GM21381 (cell line): Measurements from ENCODE around the gene C20orf144.
"Not testable (repeated sequence)": the region's sequence is repeated elsewhere in the genome, so short reads cannot be mapped to it uniquely, and the experiment has no call there.

Experiments used
- ATAC-seq: cut with Tn5 transposase; IDR thresholded peaks from one replicate; pipeline ENCODE4 v1.9.1; 2021; ENCODE audit warnings: mild to moderate bottlenecking, moderate library complexity; ENCODE audit not compliant: unreplicated experiment

The C20orf144 gene

GRCh38 chr20:33693741-33694638, 31.9 kb downstream of the C20orf144 start:
- no peak for ATAC-seq

- no peak for ATAC-seq
These were observed 32.5 kb downstream of the C20orf144 start for GRCh38 chr20:33694639-33695012.

- no peak for ATAC-seq
These were observed 34.3 kb downstream of the C20orf144 start for GRCh38 chr20:33696448-33696847.

DNA sequence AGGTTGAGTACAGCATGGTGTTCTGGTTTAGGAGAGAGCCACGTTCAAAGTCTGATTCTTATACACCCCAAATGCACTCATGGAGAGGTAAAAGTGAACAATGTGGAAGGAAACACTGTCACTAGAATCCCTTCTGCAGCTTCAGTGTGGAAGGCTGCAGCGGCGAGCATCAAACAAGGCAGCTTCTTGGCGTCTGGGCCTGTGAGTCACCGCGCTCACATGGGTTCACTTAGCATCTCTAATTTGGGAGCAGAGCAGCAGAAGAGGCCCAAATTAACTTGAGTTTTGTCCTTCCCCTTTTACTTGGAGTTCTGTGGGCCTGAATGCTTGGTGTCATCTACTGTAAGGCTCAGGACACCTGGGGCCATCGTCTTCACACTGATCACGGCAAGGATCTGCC, 35.0 kb downstream of the C20orf144 start:
- no peak for ATAC-seq

GRCh38 chr20:33698966-33699365, 36.8 kb downstream of the C20orf144 start:
- not testable (repeated sequence) for ATAC-seq

GRCh38 chr20:33700696-33701441, 38.7 kb downstream of the C20orf144 start:
- not testable (repeated sequence) for ATAC-seq

- no peak for ATAC-seq
These were observed 39.7 kb downstream of the C20orf144 start for GRCh38 chr20:33701629-33702450.

GRCh38 chr20:33702861-33703260, 40.7 kb downstream of the C20orf144 start:
- no peak for ATAC-seq

DNA sequence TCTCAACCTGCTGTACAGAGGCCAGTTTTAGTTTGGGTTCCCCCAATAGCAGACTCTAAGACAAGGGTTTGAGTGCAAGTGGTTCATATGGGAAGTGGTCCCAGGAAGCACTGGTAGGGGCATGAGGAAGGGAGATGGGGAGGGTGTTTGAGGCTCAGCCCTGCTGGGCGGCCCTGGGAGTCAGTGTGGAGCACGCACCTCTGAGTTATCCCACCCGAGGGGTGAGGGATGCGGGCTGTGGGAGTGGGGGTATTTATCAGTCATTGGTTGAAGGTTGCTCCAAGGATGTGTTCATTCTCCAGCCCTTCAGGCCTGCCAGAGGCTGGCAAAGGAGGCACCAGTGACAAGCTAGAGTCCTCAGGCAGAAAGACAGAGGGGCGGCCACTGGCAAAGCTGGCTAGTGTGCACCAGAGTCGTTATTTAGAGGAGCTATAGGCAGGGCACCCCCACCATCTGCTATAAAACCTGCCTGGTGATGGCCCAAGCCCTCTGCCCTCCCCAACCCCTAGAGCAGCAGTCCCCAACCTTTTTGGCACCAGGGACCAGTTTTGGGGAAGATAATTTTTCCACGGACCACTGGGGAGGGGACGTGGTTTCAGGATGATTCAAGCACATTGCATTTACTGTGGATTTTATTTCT, 41.5 kb downstream of the C20orf144 start:
- ATAC-seq, result no peak

- no peak for ATAC-seq
These were observed 42.2 kb downstream of the C20orf144 start for GRCh38 chr20:33704197-33704924.

GRCh38 chr20:33707668-33708067, 45.5 kb downstream of the C20orf144 start:
- ATAC-seq, result no peak

- ATAC-seq, result no peak
These were observed 47.3 kb downstream of the C20orf144 start for GRCh38 chr20:33709398-33709797.

- ATAC-seq, result no peak
These were observed 47.9 kb downstream of the C20orf144 start for GRCh38 chr20:33709905-33710541.

DNA sequence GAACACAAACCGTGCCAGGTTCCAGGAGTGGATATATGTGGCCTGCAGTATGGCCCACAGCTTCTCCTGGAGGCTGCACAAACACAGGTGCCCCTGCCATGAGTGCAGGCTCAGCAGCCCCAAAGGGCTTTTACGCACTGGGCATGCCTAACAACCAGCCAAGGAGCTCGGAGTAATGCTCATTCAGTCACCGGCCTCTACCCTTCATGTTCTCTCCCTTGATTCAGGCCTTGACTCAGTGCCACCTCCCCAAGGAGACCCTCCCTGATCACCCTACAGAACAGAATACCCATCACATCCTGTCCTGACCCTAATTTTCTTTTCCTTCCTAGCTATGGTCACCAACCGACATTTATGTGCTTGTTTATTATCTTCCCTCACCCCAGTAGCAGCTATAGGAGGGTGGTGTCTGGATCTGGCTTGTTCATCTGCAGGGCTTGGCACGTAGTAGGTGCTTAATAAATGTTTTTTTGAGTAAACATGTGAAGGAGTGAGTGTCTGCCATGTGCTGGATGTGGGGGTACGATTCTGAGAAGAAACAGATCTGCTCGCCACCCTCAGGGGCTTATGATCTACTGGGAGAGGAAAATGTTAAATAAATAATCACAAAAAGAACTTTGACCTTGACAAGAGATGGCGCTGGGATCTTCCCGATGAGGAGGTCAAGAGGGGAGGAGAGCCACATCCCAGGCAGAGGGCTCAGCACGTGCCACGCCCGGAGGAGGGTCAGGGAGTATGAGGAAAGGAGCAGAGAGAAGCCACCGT, 48.7 kb downstream of the C20orf144 start:
- no peak for ATAC-seq

- no peak for ATAC-seq
These were observed 49.3 kb downstream of the C20orf144 start for GRCh38 chr20:33711446-33711738.
